ENCODE data around the gene ADNP. TPM values are rescaled to one million over a fixed set of nuclear protein-coding genes. Genes with fewer than 3 reads are reported as not detected.

ADNP gene
- total RNA-seq, 1 donor from 2014 or later, result 79.3 TPM

DNA sequence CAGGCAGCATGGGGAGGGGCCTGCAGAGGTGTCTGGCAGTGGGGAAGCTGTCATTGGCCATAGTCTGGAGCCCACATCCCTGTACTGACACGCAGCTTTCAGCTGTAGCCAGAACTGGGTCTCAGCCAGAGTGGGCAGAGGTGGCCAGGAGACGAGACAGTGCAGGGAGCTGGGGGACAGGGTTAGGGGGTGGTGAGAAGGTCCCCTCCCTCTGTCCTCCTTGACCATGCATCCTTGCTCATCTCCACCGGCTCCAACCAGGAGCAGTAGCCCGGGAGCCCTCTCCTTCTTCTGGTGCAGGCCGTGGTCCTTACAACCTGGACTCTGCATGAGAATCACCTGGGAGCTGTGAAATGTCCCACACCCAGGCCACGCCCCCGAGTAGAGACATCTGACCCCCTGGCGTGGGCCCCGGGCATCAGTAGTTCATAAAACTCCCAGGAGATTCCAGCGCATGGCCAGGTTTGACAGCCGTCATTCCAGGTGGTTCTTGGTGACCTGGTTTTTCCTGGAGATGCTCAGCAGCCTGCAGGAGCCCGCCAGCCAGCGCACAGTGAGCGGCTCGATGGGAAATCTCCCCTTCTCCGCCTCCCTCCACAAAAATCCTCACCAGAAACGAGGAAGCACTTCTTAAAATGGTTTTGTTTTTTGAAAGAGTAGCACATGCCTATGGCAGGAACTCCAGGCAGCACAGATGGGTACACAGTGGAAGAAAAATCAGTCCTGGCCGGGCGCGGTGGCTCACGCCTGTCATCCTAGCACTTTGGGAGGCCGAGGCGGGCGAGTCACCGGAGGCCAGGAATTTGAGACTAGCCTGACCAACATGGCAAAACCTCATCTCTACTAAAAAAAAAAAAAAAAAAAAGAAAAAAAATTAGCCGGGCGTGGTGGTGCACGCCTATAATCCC lies 56.2 kb downstream of the ADNP start:
- intact Hi-C loops (cut with micrococcal nuclease), result no loop called here

DNA sequence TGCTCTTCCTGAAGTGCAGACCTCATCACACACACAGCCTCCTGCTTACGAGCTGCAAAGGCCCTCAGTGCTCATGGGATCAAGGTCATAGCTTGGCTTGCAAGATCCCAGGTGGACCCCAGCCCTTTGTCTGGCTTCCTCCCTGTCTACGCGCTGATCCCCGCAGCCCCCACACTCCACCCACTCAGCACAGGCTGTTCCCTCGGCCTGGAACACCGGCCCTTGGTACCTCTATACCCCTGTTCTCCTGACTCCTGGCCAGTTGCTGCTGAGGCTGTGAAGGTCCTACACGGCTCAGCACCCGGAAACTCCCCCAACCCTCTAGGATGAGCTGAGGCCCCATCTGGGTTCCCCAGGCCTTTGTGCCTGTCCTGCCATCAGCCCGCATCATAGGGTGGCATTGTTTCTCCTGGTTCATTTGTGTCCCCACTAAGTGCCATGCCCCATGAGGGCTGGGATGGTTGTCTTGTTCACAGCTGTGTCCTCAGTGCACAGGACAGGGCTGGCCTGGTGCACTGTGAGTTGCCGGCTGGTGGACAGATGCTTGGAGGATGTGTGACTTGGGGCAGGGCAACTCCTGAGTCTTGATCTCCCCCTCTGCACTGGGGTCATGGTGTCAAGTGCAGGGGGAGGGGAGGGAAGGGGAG lies 57.0 kb downstream of the ADNP start:
- intact Hi-C loops (cut with micrococcal nuclease), result no loop called here

DNA sequence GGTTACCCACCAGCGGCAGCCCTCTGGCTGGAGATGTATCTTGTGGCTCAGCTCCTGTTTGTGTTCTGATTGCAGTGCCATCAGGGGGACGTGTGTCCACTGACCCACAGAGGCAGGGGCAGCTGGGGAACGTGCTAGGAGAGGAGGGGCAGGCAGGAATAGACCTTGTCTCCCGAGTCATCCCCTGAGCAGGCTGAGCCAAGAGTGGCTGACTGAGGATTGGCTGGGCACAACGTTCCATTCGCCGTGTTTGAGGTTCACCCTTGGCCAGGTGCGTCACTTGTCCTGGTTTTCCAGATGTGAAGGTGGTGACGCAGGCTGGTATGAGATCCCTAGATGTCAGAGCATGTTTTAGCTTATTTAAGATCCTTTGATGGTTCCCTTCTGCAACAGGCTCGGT lies 57.7 kb downstream of the ADNP start:
- intact Hi-C loops (cut with micrococcal nuclease), result no loop called here

DNA sequence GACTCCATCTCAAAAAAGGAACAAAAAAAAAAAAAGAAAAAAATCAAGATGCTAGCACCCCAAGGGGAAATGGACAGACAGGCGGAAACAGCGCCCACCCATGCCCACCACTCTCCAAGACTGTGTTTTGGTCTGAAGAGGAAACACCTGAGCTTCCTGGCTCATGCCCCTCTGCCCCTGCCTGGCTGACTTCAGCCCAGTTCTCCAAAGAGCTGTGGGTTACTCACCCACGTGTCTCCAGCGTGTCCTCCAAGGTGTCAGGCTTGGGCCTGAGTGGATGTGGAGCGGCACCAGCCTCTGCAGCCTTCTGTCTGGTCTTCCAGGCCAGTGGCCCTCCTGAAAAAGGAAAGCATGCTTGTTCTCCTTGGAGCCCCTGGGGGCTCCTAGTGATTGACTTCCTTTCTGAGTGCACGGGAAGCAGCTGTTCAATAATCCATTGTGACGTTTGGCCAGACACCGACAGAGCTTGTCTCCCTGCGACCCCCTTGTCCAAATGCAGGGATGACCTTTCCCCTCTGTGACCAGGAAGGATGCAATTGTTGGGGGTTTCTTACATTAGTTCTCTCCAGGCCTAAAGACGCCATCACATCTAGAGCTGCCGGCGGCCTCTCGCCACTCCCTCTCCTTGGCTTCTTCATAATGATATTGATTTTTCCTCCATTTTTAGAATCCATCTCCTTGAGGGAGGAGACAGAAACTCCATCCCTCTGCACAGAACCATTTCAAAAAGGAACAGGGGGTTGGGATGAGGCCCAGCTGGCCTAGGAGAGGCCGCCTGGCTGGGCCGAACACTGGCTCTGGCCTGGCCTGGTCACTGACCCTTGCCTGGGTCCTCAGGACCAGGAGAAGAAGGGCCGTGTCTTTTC lies 58.4 kb downstream of the ADNP start:
- intact Hi-C loops (cut with micrococcal nuclease), result no loop called here

DNA sequence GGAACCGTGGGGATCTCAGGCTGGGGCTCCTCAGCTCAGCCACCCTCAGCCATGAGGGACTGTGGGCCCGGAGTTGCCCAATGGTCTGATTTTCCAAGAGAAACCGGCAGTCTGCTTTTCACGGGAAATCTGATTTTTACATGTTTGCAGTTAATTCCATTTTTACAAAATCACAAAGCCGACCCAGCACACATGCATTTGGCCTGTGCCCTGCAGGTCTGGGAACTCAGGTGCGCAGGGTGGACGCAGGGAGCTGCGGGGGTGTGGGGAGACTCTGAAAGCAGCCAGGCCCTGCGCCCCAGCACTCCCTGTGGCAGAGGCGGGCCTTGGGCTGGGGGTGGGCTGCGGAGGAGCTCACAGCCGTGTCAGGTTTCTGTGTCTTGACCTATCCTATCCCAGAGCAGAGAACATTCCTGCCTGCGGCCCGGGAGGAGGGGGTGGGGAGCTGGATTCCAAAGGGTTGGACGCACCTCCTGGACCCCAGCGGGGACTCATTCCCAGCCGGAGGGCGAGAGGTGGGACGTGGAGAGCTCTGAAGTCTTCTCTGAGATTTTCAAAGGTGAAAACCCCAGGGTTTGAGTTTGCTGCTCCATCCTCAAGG lies 60.6 kb downstream of the ADNP start:
- intact Hi-C loops (cut with micrococcal nuclease), result no loop called here

DNA sequence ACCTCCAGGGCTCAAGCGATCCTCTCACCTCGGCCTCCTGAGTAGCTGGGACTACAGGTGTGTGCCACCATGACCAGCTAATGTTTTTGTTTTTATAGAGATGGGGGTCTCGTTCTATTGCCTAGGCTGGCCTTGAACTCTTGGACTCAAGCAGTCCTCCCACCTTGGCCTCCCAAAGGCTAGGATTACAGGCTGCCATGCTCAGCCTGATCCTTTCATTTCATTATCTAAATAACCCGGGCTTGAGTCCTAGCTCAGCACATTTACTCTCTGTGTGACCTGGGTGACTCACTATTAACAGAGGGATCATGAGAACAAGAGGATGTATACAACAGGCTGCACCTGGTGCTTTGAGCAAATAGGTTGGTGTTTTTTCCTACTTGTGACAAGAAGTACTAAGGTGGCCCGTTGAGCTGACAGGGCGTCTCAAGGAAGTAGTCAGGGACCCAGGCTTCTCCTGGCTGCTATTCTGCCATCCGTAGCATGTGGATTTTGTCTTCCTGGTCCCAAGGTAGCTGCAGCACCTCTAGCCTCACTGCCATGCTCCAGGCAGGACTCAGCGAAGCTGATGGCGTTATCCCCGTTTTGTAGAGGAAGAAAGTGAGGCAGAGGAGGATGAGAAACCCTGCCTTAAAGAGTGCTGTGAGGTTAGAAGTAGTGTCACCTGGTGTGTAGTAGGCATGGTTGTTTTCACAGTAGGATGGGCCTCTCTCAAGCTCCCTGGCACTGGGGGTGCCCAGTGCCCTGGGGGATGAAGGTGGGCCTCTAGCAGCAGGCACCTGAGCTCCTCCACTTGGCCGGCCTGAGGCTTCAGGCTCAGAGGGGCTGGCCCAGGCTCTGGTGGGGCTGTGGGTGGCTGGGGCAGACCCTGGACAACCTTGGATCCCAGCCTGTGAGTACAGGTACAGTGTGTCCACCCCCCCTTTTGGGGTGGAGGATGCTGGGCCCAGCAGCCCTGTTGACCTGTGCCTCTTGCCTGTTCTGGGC lies 62.4 kb downstream of the ADNP start:
- intact Hi-C loops (cut with micrococcal nuclease), result no loop called here

DNA sequence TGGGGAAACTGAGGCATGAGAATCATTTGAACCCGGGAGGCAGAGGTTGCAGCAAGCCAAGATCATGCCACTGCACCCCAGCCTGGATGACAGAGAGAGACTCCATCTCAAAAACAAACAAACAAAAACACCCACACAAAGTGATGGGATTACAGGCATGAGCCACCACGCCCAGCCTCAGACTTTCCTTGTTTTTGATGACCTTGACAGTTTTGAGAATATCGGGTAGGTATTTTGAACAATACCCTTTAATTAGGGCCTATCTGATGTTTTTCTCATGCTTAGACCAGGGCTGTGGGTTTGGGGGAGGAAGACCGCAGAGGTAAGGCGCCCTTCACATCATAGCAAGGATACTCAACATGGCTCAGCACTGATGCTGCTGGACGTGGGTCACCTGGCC lies 63.4 kb downstream of the ADNP start:
- intact Hi-C loops (cut with micrococcal nuclease), result no loop called here

DNA sequence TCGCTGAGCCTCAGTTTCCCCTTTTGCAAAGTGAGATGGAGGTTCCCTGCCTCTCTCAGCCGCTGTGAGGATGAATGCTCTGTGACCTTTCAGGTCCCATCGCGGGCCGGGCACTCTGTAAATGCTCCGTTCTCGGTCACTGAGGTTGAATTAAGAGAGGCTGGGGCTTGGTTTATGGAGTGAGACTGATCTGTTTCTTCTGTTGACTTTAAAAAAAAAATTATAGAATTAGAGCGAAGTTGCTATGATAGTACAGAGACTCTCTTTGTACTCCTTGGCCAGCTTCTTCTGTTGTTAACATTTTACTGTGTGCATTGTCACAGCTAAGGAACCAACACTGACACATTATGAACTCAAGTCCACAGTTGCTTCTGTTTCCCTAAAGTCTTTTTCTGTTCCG lies 64.4 kb downstream of the ADNP start:
- intact Hi-C loops (cut with micrococcal nuclease), result no loop called here

DNA sequence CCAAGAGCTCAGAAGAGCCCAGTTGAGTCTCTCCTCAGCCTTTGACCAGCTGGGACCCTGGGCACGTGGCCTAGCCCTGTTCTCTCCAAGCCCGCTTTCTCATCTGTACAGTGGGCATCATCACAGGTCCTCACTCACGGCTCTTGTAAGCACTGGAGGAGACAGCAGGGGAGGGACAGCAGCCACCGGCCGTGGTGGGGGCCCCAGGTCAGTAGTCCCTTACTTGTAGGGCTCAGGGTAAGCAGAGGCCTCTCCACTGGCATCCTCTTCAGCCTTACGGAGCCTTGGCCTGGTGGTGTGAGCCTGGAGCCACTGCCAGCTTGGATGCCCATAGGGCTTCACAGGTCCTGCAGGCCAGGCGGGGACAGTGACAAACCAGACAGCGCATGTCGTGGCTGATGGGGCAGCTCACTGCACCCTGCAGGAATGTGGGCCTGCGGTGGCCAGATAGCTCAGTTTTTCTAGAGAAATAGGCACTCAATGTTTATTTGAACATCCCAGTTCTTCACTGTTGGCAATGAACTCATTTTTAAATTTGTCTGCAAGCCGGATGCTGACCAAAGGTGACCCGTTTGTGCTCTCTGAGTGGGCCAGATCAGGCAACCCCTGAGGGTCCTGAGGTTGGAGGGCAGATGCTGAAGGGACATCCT lies 65.1 kb downstream of the ADNP start:
- intact Hi-C loops (cut with micrococcal nuclease), result no loop called here

DNA sequence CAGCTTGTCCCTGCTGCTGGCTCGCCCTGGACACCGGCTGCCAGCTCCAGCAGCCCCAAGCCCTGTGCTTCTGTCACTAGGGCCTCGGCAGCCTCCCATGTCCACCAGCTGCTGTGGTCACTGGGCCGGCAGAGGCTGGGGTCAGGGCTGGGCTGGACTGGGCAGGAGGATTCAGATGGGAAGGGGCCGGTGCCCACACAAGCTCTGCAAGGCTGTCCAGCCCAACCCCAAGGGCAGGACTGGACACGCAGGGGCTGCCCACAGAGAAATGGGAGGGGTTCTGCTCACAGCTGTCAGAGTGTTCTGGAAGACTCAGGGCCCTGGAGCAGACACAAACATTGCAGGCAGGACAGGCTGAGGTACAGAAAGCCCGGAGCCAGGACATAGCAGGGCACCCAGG lies 65.6 kb downstream of the ADNP start:
- intact Hi-C loops (cut with micrococcal nuclease), result no loop called here

DNA sequence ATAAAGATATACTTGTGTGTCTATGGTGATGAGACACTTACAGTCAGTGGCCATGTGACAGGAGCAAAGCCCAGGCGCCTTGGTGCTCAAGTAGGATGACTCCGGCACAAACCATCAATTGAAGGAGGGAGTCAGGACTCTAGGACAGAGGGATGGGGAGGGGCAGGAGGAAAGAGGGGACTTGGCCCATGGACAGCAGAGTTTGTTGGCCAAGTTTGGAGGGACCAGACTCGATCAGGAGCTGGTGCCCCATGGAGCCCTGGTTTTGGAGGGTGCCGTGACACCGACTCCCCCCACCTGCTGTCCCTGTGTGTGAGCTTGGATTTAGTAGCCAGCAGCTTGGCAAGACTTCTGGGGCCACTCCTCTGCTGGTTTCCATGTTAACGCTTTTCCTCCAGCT lies 66.1 kb downstream of the ADNP start:
- intact Hi-C loops (cut with micrococcal nuclease), result no loop called here

DNA sequence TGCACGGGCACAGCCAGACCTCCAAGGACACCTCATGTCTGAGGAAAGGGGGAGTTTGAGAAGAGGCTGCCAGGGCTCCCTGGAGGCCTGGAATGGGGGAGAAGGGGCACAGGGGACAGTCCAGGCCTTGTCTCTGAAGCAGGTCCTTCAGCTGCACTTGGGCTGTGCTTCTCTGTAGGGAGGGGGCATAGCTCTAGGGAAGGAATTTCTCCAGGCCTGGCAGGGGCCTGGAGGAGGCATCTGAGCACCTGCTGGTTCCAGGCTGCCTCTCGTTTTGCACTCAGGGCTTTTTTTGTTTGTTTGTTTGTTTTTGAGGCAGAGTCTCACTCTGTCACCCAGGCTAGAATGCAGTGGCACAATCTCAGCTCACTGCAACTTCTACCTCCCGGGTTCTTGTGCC lies 68.7 kb downstream of the ADNP start:
- intact Hi-C loops (cut with micrococcal nuclease), result no loop called here

DNA sequence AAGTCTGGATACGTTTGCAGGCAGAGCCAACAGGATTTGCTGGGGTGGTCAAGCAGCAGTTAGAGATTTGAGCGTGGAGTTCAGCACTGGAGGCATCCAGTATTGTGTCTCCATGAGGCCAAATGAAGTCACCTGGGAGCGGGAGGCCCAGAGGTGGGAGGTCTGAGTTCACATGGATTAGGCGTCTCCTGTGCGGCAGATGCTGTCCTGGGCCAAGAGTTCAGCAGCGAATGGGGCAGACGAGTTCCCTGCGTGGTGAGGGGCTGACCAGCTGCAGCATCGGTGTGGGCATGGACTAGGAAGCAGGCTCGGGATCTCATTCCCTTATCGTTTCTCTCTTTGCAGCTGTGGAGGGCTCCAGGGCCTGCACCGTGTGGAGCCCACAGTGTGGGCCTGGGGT lies 70.2 kb downstream of the ADNP start:
- intact Hi-C loops (cut with micrococcal nuclease), result no loop called here

DNA sequence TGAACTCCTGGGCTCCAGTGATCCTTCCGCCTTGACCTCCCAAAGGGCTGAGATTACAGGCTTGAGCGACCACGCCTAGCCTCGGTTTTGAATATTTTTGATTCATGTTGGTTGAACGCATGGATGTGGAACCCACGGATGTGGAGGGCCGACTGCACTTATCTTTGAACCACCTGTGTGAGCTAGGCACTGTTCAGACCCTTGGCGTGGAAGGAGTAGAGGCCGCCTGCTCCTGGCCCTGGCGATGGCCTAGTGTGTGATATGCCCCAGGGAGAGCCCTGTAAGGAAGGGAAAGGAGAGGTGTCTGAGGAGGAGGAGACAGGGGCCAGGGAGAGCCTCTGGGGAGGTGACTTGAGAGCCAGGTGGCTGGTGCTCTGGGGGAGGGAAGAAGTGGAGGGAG lies 72.1 kb downstream of the ADNP start:
- intact Hi-C loops (cut with micrococcal nuclease), result no loop called here

DNA sequence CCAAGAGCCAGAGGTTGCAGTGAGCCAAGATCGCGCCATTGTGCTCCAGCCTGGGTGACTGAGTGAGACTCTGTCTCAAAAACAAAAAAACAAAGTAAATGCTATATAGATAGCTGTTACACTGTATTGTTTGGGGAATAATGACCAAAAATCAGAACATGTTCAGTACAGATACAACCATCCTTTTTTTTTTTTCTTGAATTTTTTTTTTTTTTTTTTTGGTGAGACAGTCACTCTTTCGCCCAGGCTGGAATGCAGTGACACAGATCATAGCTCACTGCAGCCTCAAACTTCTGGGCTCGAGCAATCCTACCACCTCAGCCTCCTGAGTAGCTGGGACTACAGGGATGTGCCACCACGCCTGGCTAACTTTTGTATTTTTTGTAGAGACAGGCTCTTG lies 72.7 kb downstream of the ADNP start:
- intact Hi-C loops (cut with micrococcal nuclease), result no loop called here

DNA sequence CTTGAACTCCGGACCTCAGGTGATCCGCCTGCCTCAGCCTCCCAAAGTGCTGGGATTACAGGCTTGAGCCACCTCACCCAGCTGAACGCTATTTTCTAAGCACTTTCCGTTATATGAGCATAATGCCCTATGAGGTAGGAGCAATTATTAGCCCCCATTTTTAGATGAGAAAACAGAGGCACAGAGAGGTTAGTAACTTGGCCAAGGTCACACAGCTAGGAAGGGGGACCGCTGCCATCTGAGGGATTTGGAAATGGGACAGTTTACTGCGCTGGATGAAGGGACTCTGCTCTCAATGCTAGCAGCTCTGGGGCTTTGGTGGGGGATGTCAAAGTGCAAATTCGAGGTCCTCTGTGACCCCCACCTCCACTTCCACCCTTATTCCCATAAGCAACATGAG lies 73.9 kb downstream of the ADNP start:
- intact Hi-C loops (cut with micrococcal nuclease), result no loop called here

DNA sequence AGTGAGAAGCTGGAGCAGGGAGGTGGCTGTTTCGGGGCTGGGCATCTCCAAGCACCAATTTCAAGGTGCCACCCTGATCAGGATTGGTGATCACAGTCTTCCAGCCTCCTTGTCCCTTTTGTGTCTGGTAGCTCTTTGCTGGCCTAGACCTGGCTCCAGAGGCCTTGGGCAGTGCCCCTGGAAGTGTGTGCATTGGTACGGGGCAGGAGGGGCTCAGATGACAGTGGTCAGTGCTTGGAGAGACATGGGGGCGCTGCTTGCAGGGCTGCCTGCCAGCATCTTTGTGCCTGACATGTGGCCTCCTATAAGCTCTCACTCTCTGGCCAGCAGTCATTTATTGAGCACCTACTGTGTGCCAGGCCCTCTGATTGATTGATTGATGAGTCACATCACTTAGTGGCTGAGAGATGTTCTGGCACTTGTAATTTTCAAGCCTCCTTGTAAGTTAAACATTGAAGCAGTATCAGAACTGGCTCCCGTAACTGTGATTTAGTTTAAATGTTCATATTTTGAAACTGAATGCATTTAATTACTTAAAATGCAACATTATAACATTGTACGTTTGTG lies 74.7 kb downstream of the ADNP start:
- intact Hi-C loops (cut with micrococcal nuclease), result no loop called here

DNA sequence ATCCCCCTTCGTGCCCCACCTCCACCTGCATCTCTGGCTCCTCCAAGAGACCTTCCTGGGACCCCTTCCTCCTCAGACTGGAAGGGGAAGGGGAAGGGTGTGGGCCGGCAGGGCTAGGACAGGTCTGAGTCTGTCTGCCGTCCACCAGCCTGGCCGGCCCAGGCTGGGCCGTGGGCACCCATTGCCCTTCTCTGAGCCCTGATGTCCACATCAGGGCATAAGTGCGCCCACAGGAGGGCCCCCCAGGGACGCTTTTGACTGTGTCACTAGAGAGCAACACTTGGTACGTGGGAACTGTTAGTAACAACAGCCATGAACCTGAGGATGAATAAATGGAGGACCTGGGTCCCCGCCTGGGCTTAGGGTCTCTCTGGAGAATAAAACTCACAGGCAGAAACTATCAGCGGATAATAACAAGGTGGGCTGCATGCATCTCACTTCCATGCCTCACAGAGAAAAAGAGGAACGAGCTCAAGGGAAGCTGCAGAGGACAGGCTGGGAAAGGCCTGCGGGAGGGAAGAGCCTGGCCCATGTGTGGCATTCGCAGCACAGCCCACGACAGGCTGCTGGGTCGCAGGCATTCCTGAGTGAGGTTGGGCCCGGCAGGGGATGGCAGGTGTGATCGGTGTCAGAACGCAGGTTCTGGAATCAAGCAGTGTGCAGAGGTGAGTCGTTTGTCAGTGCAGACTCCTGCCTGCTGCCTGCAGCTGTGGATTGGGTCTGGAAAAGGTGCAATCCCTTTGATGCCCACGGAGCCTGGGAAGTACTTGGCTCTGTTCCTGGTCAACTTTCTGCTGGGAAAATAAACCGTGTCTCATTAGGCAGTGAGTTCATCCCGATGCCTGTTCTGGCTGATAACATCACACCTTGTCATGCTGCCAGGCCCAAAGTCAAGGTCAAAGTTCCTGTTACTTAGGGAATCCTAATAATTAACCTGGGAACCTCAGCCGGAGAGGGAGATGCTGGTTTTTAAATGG lies 75.5 kb downstream of the ADNP start:
- intact Hi-C loops (cut with micrococcal nuclease), result no loop called here

Data from T-helper 1 cell treated with Interleukin-12 subunit alpha and Interleukin-12 subunit beta and Interleukin-4 antibody, amounts not matched to agents 30 ng/mL and 1 ng/mL, for 36 hours (primary cell).